ENCODE measurements around the gene CHCHD6.

CHCHD6 gene

DNA sequence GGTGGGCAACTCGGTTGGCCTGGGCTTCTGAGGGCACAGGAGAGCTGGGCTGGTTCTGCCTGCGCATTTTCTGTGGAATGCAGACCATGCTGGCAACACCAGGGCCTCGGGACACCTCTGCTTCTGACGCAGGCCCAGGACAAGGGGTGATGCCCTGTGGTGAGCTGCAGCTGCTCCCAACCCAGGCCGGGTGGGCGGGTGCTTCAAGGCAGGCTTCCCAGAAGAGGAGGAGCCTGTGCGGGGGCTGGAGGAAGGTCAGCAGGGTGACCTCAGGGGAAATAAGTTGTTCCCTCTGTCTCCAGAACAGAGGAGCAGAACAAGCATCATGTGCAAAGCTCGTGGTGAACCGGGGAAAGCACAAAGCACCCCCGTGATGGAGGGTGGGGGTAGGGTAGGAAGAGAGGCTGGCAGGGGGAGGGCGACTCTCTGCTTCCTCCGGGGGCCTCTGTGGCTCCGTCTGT lies 267.9 kb downstream of the CHCHD6 start:
- DNase-seq (ENCODE audit: low read depth in 3 of 3, low spot score in 1 of 3) = no peak

DNA sequence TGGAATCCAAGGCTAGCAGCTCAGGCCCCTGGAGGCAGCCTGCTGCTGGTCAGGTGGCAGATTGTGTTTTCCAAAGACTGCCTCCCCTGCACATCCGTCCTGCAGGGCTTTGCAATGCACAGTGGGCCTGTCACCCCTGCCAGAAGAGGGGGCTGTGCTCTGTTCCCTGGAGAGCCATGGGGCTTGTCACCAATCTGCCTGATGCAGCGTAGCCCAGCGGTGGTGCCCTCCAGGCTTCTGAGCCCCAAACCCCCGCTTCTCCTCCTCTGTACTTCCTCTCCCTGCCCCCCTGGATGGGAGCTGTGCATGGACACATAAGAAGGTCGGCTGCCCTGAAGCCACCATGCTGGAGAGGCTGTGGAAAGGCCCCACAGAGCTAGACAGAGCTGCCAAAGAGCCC lies 268.8 kb downstream of the CHCHD6 start:
- no peak for DNase-seq (ENCODE audit: low read depth in 3 of 3, low spot score in 1 of 3)

DNA sequence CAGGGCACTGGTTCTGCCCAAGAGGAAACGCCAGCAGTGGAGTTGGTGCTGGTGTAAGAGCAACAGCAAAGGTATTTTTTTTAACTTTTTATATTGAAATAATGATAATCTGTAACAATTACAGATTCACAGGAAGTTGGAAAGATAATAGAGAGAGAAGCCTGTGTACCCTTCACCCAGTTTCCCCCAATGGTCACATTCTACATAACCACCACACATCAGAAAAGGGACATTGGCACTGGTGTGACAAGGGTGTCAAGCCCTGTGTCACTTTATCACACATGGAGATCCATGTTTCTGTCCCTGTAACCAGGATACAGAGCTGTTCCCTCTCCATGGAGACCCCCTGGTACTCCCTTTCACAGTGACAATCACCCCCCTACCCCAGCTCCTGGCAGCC lies 269.8 kb downstream of the CHCHD6 start:
- no peak for DNase-seq (ENCODE audit: low read depth in 3 of 3, low spot score in 1 of 3)

DNA sequence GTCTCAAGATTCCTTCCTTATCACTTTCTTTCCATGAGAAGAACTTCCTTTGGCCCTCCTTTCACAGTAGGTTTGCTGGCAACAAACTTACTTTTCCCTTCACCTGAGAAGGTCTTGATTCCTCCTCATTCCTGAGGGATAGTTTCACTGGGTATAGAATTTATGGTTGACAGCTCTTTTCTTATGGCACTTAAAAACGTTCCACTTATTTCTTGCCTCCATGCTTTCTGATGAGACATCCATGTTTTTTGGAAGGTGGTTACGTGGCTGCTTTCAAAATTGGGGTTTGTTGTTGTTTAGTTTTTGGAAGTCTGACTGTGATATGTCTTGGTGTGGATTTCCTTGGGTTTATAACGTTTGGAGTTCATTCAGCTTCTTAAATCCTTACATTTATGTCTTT lies 270.7 kb downstream of the CHCHD6 start:
- DNase-seq (ENCODE audit: low read depth in 3 of 3, low spot score in 1 of 3) = no peak

DNA sequence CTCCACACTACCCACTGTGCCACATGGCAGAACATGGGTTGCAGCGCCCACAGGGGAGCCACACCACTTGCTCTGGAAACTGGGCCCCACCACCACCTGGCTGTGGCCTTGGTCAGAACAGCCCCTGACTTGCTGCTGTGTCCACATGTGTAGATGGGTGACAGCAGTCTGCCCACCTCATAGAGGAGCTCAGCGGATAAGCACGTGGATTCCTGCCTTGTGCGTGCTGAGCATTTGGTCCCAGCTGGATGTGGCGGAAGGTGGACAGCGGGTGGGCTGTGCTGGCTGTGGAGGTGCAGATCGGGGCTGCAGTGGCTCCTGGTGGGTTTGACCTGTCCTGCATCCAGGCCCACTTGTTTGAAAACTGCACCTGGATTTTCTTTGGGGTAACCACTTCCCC lies 272.9 kb downstream of the CHCHD6 start:
- DNase-seq (ENCODE audit: low read depth in 3 of 3, low spot score in 1 of 3) = no peak

- no peak for DNase-seq (ENCODE audit: low read depth in 3 of 3, low spot score in 1 of 3)
Measured at GRCh38 chr3:126977821-126978220, 273.8 kb downstream of the CHCHD6 start.

GRCh38 chr3:126978291-126978690 lies 274.3 kb downstream of the CHCHD6 start:
- DNase-seq (ENCODE audit: low read depth in 3 of 3, low spot score in 1 of 3) = no peak

GRCh38 chr3:126979046-126979628 lies 275.1 kb downstream of the CHCHD6 start:
- no peak for DNase-seq (ENCODE audit: low read depth in 3 of 3, low spot score in 1 of 3)

GRCh38 chr3:126980266-126980811 lies 276.3 kb downstream of the CHCHD6 start:
- DNase-seq (ENCODE audit: low read depth in 3 of 3, low spot score in 1 of 3) = no peak

DNA sequence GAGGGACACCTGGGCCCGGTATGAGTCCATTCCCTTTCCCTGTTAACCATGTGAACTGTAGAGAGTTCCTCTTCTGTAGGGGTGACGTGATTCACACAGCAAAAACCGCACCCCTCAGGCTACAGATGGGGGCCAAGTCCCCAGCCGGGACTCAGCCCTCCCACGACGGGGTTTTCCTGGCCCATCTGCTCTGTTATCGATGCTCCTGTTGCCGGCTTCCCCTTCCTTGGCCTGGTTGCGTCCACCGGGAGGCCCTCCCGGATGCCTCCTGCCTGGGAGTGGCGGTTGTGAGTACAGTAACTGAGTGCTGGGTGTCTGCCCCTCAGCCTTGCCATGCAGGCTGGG lies 278.1 kb downstream of the CHCHD6 start:
- peak in 2 of 3 donors; percentile 30 to 35 for DNase-seq (ENCODE audit: low read depth in 3 of 3, low spot score in 1 of 3)

DNA sequence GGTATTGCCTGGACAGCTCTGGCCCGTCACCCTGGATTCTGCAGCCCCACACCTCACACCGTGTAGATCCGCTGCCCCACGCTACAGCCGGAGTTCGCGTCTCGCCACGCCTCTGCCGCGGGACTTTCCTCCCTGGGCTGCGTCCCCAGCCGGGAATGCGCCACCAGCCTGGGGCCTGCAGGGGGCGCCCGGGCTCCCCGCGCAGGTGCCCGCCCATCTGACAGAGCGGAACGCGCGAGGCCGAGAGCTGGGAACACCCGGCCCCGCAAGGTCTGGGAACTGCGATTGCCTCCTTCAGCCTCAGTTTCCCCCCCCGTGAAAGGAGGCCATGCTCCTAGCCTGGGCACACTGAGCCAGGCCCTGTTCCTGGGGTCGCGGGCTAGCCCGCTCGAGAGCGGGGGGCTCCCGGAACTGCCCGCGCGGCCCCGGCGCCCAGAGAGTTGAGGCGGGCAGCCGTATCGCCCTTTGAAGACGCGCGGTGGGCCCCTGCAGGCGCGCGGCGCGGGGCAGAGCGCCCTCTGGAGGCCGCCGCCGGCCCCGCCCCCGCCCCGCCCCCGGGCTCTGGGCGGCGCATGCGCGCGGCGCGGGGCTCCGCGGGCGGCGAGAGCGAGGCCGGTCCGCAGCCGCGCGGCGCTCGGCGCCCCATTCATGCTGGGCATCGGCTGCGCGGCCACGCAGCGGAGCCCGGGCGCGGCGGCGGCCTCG lies 278.6 kb downstream of the CHCHD6 start, which contains the start of gene PLXNA1:
Gene PLXNA1, plus strand, starts transcription at position 645 of the 705 bp plus-strand sequence. CDS start 5,479 bp downstream, outside the sequence.
- DNase-seq (ENCODE audit: low read depth in 3 of 3, low spot score in 1 of 3) = peak; percentile 74 to 82 (median 80)

DNA sequence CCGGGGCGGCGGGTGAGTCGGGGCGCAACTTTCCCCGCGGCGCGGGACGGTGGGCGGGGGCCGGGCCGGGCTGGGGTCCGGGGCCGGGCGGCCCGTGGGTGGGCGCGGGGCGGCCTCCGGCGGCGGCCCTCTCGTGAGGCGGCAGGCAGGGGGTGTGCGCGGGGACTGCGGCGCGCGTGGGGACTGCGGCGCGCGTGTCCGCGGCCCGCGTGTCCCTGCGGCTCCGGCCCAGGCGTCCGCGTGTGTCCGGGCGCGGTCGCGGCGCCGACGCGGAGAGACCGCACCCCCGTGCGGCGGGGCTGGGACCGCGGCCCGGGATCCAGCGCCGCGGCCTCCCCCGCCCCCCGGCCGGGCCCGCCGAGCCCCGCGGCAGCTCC lies 279.2 kb downstream of the CHCHD6 start:
- no peak for DNase-seq (ENCODE audit: low read depth in 3 of 3, low spot score in 1 of 3)

GRCh38 chr3:126983653-126984390 lies 279.8 kb downstream of the CHCHD6 start:
- no peak for DNase-seq (ENCODE audit: low read depth in 3 of 3, low spot score in 1 of 3)

DNA sequence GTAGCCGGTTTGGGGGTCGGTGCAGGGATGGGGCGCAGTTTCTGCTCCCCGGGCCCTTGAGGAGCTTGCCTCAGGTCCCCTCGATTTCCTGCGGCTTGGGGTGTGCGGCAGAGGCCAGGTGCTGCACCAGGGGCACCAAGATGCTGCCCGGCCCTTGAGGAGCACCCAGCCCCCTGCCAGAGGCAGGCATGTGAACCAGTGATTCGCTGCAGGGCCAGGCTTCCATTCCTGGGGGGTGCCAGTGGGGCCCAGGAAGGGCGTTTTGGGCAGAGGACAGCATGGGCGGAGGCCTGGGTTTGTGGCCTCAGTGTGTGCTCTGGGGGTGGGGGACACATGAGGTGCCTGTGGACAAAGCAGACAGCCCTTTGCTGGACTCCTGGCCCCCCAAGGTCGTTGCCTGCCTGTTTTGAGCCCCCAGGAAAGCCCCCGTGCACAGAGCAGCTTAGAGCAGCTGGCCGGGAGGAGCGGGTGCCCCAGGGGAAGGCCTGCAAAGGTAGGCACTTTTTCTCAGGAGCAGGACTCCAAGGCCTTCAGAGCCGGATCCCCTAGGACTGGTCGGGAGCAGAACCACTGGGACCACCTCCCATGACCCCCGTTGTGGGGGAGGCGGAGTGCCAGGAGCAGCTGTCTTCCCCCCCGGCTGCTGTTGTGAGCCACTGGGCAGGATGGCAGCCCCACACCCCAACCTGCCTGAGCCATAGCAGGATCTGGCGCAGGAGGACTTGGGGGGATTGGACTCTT lies 280.5 kb downstream of the CHCHD6 start:
- DNase-seq (ENCODE audit: low read depth in 3 of 3, low spot score in 1 of 3) = no peak

DNA sequence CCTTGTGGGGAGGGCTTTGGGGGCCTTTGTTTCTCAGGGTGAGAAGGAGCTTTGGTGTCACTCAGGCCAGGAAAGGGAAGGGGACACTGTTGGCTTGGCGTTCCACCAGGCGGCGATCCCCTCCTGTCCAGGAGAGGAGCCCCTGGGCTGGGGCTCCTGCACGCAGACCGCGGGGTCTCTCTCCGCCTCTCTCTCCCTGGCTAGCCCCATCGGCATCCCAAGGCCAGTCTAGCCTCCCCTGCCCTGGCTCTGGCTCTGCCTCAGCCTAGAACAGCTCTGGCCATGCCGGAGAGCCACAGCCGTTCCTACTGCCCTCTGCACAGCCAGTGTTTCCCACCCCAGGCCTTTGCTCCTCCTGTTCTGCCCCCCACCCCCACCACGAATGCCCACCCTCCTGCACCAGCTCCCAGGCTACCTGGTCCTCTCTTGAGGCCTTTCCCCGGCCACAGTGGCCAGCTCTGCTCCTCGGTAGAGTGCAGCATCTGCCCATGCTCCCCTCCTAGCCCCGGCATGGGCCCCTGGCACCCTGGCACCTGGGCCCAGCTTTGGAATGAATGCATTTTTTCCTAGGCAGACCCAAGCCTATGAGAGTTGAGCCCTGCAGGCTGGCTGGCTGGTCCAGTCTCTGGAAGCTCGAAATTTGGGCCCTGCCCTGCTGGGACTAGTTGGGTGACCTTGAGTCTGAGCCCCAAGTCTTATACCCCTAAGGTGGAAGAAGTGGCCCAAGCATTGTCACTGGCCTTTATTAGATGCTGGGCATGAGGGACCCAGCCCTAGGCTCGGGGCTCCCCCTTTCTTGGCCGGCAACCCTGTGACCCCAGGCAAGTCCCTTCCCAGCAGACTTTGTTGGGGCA lies 281.3 kb downstream of the CHCHD6 start:
- DNase-seq (ENCODE audit: low read depth in 3 of 3, low spot score in 1 of 3) = no peak

DNA sequence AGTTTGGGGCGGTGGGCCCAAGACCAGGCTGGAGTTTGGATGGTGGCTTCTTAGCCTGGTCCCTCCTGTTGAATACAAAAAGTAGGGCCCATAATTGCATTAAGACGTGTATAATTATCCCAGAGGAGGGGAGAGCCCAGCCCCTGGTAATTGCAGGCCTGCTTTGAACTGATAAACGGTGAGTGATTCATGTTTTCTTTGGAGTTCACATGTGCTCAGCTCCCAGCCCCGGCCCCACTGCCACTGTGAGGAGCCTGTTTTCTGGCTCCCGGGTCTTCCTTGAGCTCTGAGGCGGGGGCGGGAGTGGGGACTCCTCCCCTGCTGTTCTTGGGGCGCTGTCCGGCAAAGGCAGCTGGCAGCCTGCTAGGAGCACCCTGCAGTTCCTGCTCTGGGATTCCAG lies 282.0 kb downstream of the CHCHD6 start:
- DNase-seq (ENCODE audit: low read depth in 3 of 3, low spot score in 1 of 3) = no peak

DNA sequence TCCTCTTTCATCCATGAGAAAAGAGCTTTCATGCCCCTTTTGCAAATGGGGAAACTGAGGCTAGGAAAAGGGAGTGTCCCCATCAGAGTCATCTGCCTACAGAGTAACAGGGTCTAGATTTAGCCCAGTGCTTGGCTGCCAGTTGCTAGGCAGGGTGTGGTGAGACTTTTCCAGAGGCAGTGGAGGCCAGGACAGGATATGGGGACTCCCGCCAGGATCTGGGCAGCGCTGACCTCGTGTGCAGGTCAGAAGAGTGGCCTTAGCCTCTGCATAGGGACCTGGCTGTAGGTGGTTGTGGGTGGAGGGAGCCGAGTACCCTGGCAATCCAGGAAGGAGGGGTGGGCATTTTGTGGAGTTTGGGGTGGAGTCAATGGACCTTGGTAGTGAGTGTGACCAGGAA lies 283.1 kb downstream of the CHCHD6 start:
- DNase-seq (ENCODE audit: low read depth in 3 of 3, low spot score in 1 of 3) = no peak

DNA sequence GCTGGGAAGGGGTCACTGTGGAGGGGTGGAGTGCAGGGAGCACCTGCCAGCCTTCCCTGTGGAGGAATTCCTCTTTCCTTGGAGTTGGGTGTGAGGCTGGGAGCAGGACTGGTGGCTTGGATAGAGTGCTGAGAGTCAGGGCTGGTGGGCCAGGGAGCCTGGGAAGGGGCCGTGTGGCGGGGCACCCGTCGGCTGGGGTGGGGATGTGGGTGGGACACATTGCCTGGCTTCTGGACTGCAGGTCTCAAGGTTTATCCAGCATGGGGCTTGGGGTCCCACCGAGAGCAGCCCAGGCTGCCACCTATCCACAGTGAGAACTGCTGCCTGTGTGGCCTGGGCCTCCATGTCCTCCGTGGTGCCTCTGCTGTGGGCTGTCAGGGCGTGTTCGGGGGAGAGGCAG lies 283.6 kb downstream of the CHCHD6 start:
- DNase-seq (ENCODE audit: low read depth in 3 of 3, low spot score in 1 of 3) = no peak

- DNase-seq (ENCODE audit: low read depth in 3 of 3, low spot score in 1 of 3) = no peak
Measured at GRCh38 chr3:126988451-126989021, 284.5 kb downstream of the CHCHD6 start.

Measured in stimulated activated CD4-positive, alpha-beta T cell treated with anti-CD3 and anti-CD28 coated beads, TNF-alpha, amount 100 ng/mL, for 1 hour (primary cell).